HG03378 (cell line): ENCODE measurements around the gene MLXIP.
"Not testable (repeated sequence)": the region's sequence is repeated elsewhere in the genome, so short reads cannot be mapped to it uniquely, and the experiment has no call there.

Experiments used
- ATAC-seq: cut with Tn5 transposase; IDR thresholded peaks from one replicate; pipeline ENCODE4 v1.9.1; 2021; ENCODE audit warnings: mild to moderate bottlenecking, moderate library complexity; ENCODE audit not compliant: unreplicated experiment

MLXIP gene, protein sequence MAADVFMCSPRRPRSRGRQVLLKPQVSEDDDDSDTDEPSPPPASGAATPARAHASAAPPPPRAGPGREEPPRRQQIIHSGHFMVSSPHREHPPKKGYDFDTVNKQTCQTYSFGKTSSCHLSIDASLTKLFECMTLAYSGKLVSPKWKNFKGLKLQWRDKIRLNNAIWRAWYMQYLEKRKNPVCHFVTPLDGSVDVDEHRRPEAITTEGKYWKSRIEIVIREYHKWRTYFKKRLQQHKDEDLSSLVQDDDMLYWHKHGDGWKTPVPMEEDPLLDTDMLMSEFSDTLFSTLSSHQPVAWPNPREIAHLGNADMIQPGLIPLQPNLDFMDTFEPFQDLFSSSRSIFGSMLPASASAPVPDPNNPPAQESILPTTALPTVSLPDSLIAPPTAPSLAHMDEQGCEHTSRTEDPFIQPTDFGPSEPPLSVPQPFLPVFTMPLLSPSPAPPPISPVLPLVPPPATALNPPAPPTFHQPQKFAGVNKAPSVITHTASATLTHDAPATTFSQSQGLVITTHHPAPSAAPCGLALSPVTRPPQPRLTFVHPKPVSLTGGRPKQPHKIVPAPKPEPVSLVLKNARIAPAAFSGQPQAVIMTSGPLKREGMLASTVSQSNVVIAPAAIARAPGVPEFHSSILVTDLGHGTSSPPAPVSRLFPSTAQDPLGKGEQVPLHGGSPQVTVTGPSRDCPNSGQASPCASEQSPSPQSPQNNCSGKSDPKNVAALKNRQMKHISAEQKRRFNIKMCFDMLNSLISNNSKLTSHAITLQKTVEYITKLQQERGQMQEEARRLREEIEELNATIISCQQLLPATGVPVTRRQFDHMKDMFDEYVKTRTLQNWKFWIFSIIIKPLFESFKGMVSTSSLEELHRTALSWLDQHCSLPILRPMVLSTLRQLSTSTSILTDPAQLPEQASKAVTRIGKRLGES

GRCh38 chr12:122078141-122079032 is at the start of gene MLXIP:
Gene MLXIP (plus strand): TSS chr12:122078756. CDS start chr12:122078854, 98 bp downstream.
- peak; percentile 43 for ATAC-seq

- ATAC-seq: no peak
Measured at GRCh38 chr12:122028905-122029560, 49.5 kb upstream of the MLXIP start.

DNA sequence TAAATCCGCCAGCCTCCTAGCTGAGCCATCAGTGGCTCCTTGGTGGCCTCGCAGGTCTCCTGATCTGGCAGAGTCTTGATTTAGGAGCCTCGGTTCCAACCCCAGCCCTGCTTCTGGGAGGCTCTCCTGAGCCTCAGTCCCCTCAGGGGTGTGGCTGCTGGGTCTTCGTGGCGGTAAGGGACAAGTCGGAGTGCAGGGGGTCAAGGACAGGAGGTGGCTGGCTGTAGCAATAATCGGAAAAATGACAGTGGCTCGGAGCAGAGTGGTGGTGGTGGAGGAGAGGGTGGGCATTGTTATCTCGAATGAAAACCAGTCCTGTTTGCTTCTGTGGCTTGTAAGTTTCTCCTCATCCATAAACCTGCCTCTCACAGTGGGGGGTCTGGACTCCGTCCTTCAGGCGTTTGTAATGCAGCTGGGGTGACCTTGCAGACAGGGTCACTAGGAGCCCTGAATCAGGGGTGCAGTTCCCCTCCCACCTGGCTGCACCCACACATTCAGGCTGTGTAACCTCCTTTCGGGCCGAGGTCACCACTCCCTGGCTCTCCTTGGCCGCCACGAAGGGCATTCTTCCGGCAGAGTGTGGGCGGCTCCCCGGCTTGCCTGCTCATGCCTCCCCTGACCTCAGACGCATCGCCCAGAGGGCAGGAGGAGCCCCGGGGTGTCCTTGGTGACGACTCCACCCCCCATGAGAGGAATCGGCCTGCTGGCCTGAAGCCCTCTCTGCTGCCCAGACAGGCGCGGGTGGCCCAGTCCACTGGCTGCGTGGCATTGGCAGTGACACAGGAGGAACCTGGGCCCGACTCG is 48.7 kb upstream of the MLXIP start:
- ATAC-seq: no peak

GRCh38 chr12:122030424-122031035 is 48.0 kb upstream of the MLXIP start:
- no peak for ATAC-seq

- ATAC-seq: no peak
Measured at GRCh38 chr12:122031342-122032216, 47.0 kb upstream of the MLXIP start.

DNA sequence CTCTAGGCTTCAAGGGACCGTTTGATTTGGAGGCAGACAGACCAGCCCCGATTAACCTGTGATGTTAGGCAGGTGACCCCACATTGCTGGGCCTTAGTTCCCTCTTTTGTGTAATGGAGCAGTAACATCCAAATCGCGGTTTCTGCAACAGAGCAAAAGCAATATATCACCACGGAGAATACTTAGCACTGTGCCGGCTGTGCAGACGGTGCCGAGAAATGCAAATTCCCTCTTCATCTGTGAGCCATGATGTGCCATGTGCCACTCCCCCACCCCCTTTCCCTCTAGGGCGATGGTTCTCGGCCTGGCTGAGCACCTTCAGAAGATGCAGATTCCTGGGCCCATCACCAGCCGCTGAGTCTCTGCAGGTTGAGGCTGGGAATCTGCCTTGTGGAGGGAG is 46.0 kb upstream of the MLXIP start:
- ATAC-seq: no peak

GRCh38 chr12:122035292-122035691 is 43.3 kb upstream of the MLXIP start:
- ATAC-seq: no peak

DNA sequence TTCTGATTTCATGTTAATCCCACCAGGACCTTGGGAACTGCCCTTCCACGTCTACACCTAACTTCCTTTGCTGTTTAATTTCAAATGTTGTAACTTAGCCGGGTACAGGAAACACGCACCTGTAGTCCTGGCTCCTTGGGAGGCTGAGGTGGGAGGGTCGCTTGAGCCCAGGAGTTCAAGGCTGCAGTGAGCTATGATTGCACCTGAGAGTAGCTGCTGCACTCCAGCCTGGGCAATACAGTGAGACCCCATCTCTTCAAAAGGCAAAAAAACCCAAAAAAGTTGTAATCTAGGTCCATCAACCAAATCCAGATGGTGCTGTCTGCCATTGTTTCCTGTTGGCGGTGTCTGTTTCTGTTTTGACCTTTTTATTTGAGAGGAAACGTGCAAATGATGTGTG is 42.4 kb upstream of the MLXIP start:
- no peak for ATAC-seq

- ATAC-seq: no peak
Measured at GRCh38 chr12:122040579-122041386, 37.8 kb upstream of the MLXIP start.

DNA sequence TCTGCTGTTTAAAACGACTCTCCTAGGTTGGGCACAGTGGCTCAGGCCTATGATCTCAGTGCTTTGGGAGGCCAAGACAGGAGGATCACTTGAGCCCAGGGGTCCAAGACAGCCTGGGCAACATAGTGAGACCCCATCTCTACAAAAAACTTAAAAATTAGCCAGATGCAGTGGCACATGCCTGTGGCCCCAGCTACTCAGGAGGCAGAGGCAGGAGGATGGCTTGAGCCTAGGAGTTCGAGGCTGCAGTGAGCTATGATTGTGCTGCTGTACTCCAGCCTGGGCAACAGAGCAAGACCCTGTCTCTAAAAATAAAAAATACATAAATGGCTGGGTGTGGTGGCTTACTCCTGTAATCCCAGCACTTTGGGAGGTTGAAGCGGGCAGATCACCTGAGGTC is 37.1 kb upstream of the MLXIP start:
- not testable (repeated sequence) for ATAC-seq

DNA sequence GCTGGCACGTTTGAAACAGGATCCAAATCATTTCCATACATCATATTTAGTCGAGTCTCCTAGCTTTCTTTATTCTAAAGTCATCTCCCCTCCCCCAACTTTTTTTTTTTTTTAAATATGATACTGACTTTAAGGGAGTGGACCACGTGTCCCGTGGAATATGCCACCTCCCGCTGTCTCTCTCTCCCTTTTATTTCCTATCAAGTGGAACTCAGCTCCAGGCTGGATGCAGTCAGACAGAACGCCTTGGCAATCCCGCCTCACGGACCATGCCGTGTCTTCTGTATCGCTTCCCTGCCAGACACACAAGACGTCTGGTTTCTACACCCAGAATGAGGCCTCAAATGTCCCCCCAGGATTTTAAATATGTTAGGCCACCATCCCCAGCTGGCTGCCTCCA is 35.6 kb upstream of the MLXIP start:
- ATAC-seq: no peak

DNA sequence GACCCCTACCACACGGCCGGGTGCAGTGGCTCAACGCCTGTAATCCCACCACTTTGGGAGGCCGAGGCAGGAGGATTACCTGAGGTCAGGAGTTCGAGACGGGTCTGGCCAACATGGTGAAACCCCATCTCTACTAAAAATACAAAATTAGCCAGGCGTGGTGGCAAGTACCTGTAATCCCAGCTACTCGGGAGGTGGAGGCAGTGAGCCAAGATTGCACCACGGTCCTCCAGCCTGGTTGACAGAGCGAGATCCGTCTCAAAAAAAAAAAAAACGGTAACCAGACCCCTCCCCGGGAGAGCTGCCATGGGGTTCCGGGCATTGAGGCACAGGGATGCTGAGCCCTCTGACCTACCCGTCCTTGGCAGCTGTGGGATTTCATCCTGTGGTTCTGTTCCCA is 35.1 kb upstream of the MLXIP start:
- ATAC-seq: no peak

DNA sequence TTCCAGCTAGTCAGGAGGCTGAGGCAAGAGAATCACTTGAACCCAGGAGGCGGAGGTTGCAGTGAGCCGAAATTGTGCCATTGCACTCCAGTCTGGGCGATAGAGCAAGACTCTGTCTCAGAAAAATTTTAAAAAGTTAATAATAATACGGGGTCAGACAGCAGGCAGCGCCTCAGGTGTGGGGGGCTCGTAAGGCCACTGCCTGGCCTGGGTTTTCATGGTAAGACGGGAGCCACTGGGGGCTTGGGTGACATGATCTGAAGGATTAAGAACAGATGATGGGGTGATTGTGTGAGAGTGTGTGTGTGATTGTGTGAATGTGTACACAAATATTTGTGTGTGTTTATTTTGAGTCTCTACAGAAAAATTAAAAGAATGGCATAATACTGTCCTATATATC is 33.3 kb upstream of the MLXIP start:
- no peak for ATAC-seq

- ATAC-seq: no peak
Measured at GRCh38 chr12:122046145-122046544, 32.4 kb upstream of the MLXIP start.

DNA sequence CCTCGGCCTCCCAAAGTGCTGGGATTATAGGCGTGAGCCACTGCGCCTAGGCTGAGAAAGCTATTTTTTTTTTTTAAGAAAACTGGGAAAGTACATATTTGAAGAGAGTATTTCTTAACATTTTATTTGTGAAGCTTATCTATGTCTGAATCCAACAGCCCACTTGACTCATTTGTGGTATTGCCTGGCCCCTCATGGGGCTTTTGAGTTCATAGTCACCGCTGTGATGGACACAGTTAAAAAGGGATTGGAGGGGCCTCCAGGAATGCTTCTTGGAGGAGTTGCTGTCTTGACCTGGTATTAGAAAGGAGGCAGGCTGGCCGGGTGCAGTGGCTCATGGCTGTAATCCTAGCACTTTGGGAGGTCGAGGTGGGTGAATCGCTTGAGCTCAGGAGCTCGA is 30.4 kb upstream of the MLXIP start:
- ATAC-seq: no peak

DNA sequence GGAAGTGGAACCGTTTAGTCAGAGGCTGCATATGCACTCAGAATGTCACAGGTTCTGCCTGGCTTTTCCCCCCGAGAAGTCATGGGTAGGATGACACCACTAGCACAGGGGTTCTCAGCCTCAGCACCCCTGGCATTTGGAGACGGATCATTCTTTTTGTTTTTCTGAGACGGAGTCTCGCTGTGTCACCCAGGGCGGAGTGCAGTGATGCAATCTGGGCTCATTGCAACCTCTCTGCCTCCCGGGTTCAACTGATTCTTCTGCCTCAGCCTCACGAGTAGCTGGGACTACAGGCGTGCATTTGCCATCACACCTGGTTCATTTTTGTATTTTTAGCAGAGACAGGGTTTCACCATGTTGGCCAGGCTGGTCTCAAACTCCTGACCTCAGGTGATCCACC is 28.7 kb upstream of the MLXIP start:
- ATAC-seq: no peak

GRCh38 chr12:122050706-122051105 is 27.9 kb upstream of the MLXIP start:
- no peak for ATAC-seq
